K562 (cell line): ENCODE data around the gene GET3. TPM values are rescaled to one million over a fixed set of nuclear protein-coding genes. Genes with fewer than 3 reads are reported as not detected.
A peak's percentile ranks its signal among the peaks of the same experiment; 100 is the strongest.

Experiments
- ATAC-seq: fragments of 200-7000 bp; cut with Tn5 transposase; 3 replicates; pipeline ENCODE4 v1.9.1; 2020; ENCODE audit warnings: moderate library complexity
- BruUV-seq: library from RNA; stranded (reverse); fragments of 400-500 nt; replicated peaks from 2 replicates; lab custom pipeline; 2021; lab: Mats Ljungman, UMichigan
- CTCF ChIA-PET: fragments of 300-600 bp; formaldehyde crosslinking; extraction: SDS; loops from one replicate; lab custom pipeline; 2021; ENCODE audit warnings: low intra/inter-chr PET ratio; lab: Yijun Ruan, JAX
- POLR2A ChIA-PET: fragments of 300-600, 350-650 bp; sonication (Branson Sonifier 250); formaldehyde crosslinking; extraction: SDS; loops from one replicate; lab custom pipeline; 2021; ENCODE audit warnings: antibody characterized with exemption, inconsistent platforms; lab: Yijun Ruan, JAX
- DNase-seq, 4 experiments: peaks; one replicate each; pipeline versions ENCODE4 v3.0.0 to v3.0.0-alpha.2; 2011 to 2018; ENCODE audit warnings: low spot score in 3 of 4, mixed read lengths in 3 of 4; ENCODE audit errors: extremely low read depth in 1 of 4
- FAIRE-seq: peaks from 2 replicates; lab custom pipeline; 2011; peaks lifted over from hg19 to GRCh38; lab: Jason Lieb, UNC
- H2AFZ ChIP-seq: 2 replicates; pipeline ENCODE4 v1.6.0; 2011; ENCODE audit warnings: low read depth, low read length, control low read depth, inconsistent platforms
- H3K27ac ChIP-seq: fragments of 200-600 bp; 3 replicates; pipeline ENCODE4 v1.8.0; 2011; ENCODE audit warnings: low read depth, mild to moderate bottlenecking, control low read depth, inconsistent platforms, low read length, moderate library complexity, mixed read lengths; ENCODE audit errors: extremely low read depth
- H3K27me3 ChIP-seq, 2 experiments: fragments of 300-600 bp in 1 of 2; 2 replicates in 1 of 2; 3 replicates in 1 of 2; pipeline versions ENCODE4 v1.6.0 to v1.8.0; 2011; ENCODE audit warnings: inconsistent platforms in 2 of 2, low read length in 2 of 2, mild to moderate bottlenecking in 1 of 2, mixed read lengths in 1 of 2, moderate library complexity in 1 of 2; ENCODE audit not compliant: control insufficient read depth in 2 of 2, insufficient read depth in 2 of 2
- H3K36me3 ChIP-seq: fragments of 300-600 bp; 3 replicates; pipeline ENCODE4 v1.8.0; 2011; ENCODE audit warnings: mild to moderate bottlenecking, low read length, inconsistent platforms; ENCODE audit not compliant: control insufficient read depth, insufficient read depth
- H3K4me1 ChIP-seq, 2 experiments: fragments of 200-600 bp in 1 of 2; replicated peaks in 1 of 2; 2 replicates in 1 of 2; 3 replicates in 1 of 2; pipeline versions ENCODE4 v1.5.1 to v1.8.0; 2011; ENCODE audit warnings: inconsistent platforms in 2 of 2, low read length in 2 of 2, mild to moderate bottlenecking in 1 of 2, mixed read lengths in 1 of 2, moderate library complexity in 1 of 2; ENCODE audit not compliant: control insufficient read depth in 2 of 2, insufficient read depth in 2 of 2
- H3K4me2 ChIP-seq: 2 replicates; pipeline ENCODE4 v1.6.1; 2011; ENCODE audit warnings: low read length, control low read depth, inconsistent platforms, mixed read lengths; ENCODE audit not compliant: insufficient read depth
- H3K4me3 ChIP-seq: fragments of 200-600 bp; sonication (generic), shearing (Covaris generic); 2 replicates; pipeline ENCODE4 v1.5.1; 2016; ENCODE audit warnings: control low read depth, inconsistent platforms
- H3K79me2 ChIP-seq: fragments of 200-600 bp; 3 replicates; pipeline ENCODE4 v1.8.0; 2011; ENCODE audit warnings: low read length, inconsistent platforms; ENCODE audit not compliant: control insufficient read depth, insufficient read depth
- H3K9ac ChIP-seq, 2 experiments: 2 replicates each; pipeline versions ENCODE4 v1.6.0 to v1.6.1; 2011; ENCODE audit warnings: low read depth in 2 of 2, low read length in 2 of 2, control low read depth in 1 of 2, inconsistent platforms in 1 of 2, mild to moderate bottlenecking in 1 of 2, mixed read lengths in 1 of 2; ENCODE audit not compliant: insufficient read depth in 1 of 2
- H3K9me1 ChIP-seq: one replicate; pipeline ENCODE4 v1.6.0; 2011; ENCODE audit warnings: inconsistent platforms, mild to moderate bottlenecking, low read length, moderate library complexity; ENCODE audit not compliant: control insufficient read depth, insufficient read depth
- H3K9me3 ChIP-seq: replicated peaks from 2 replicates; pipeline ENCODE4 v1.5.1; 2011; ENCODE audit warnings: low read depth, low read length, inconsistent platforms; ENCODE audit not compliant: control insufficient read depth, insufficient read depth
- H4K20me1 ChIP-seq: replicated peaks from 2 replicates; pipeline ENCODE4 v1.6.1; 2011; ENCODE audit warnings: low read length, inconsistent platforms, mixed read lengths; ENCODE audit not compliant: control insufficient read depth, insufficient read depth
- CBFB ChIP-seq: sonication (generic); formaldehyde crosslinking; IDR thresholded peaks from 2 replicates; pipeline ENCODE4 v1.4.0; 2020; ENCODE audit warnings: mild to moderate bottlenecking, missing genetic modification reagents
- CCNT2 ChIP-seq: IDR thresholded peaks from 2 replicates; pipeline ENCODE4 v1.6.1; 2011; ENCODE audit warnings: borderline replicate concordance, low read depth, mild to moderate bottlenecking, moderate library complexity, mixed read lengths, low read length; ENCODE audit not compliant: insufficient read length; ENCODE audit errors: extremely low read depth
- ETS2 ChIP-seq: IDR thresholded peaks from 2 replicates; pipeline ENCODE4 v1.6.1; 2016; ENCODE audit warnings: borderline replicate concordance, missing genetic modification characterization, mild to moderate bottlenecking, moderate library complexity, missing compliant biosample characterization; ENCODE audit not compliant: poor library complexity, severe bottlenecking
- ETV6 ChIP-seq, 3 experiments: fragments of 150-350 bp in 1 of 3; sonication (generic) in 1 of 3; formaldehyde crosslinking in 1 of 3; IDR thresholded peaks; 2 replicates each; pipeline versions ENCODE4 v1.6.1 to v1.8.0; 2014 to 2022; ENCODE audit warnings: borderline replicate concordance in 2 of 3, low read depth in 2 of 3, antibody characterized with exemption in 1 of 3, low read length in 1 of 3, mild to moderate bottlenecking in 1 of 3, missing genetic modification reagents in 1 of 3
- NFE2 ChIP-seq: IDR thresholded peaks from 2 replicates; pipeline ENCODE4 v1.6.1; 2014; ENCODE audit warnings: antibody characterized with exemption, low read depth
- RFX7 ChIP-seq: fragments of 250-450 bp; sonication (Bioruptor Pico); IDR thresholded peaks from 2 replicates; pipeline ENCODE4 v1.5.1; 2021; ENCODE audit warnings: mild to moderate bottlenecking
- SNRNP70 ChIP-seq: fragments of 200-400 bp; formaldehyde crosslinking; optimal IDR thresholded peaks from 2 replicates; pipeline ENCODE3; 2017; ENCODE audit warnings: low read depth, low read length
- XRCC5 ChIP-seq: fragments of 200-400 bp; formaldehyde crosslinking; IDR thresholded peaks from 2 replicates; pipeline ENCODE4 v1.6.1; 2017; ENCODE audit warnings: low read depth, mild to moderate bottlenecking, low read length
- WGBS: fragments of 100-300 bp; shearing (Covaris generic); methylation state at CpG from one replicate; pipeline ENCODE4 v1.1.6; 2016; ENCODE audit warnings: low coverage, mixed read lengths; ENCODE audit not compliant: insufficient coverage; ENCODE audit errors: missing lambda C conversion rate; 5-methylcytosine and 5-hydroxymethylcytosine counted together
- in situ Hi-C: fragments of 300-500 bp; cut with MboI; formaldehyde crosslinking; loops from 4 replicates; pipeline ENCODE4 v1.15.0; 2018; ENCODE audit warnings: inconsistent platforms, mixed read lengths
- intact Hi-C: fragments of 100-400 bp; cut with micrococcal nuclease; formaldehyde crosslinking; loops from 2 replicates; pipeline ENCODE4 v1.14.2; 2022
- polyA plus RNA-seq, 8 experiments: library from polyadenylated mRNA; depleted of rRNA in 4 of 8; stranded (reverse) in 5 of 8; unstranded in 3 of 8; fragments of >200 nt; fragmentation: Nextera tagmentation in 2 of 8; fragmentation: Illumina TruSeq in 1 of 8; extraction: Ambion mirVana in 2 of 8; extraction: Trizol in 1 of 8; gene quantifications; 2 replicates each; pipeline versions ENCODE4 v1.2.1 to v1.2.3, GENCODE V29; 2011 to 2014; ENCODE audit warnings: inconsistent platforms in 1 of 8, missing spikeins in 1 of 8
- total RNA-seq, 7 experiments: library from RNA; depleted of rRNA in 6 of 7; stranded (reverse); fragments of >200 nt in 6 of 7; fragmentation: Illumina TruSeq in 2 of 7; extraction: Trizol in 2 of 7; gene quantifications; 2 replicates each; pipeline versions ENCODE4 v1.2.1 to v1.2.3, GENCODE V29; 2011 to 2021; ENCODE audit warnings: low replicate concordance in 1 of 7
- TF ChIP-seq, protein P1 (sequence below): fragments of 450-650 bp; formaldehyde crosslinking; IDR thresholded peaks from 2 replicates; pipeline ENCODE4 v1.4.0; 2020; ENCODE audit warnings: mild to moderate bottlenecking, moderate library complexity
- TF ChIP-seq, protein P2 (sequence below): fragments of 450-650 bp; IDR thresholded peaks from 2 replicates; pipeline ENCODE4 v1.6.1; 2017; ENCODE audit warnings: antibody characterized with exemption
- TF ChIP-seq, protein P3 (sequence below): fragments of 250-450 bp; sonication (Bioruptor Pico); IDR thresholded peaks from 2 replicates; pipeline ENCODE4 v1.5.1; 2021; ENCODE audit warnings: mild to moderate bottlenecking
- TF ChIP-seq, protein P4 (sequence below): fragments of 450-650 bp; formaldehyde crosslinking; IDR thresholded peaks from 2 replicates; pipeline ENCODE4 v1.4.0; 2020; ENCODE audit warnings: mild to moderate bottlenecking, mixed read lengths

The GET3 gene
- total and polyA plus RNA-seq, 9 of the 15 experiments (the other 6 are each of a cell fraction or from before 2014, with no cell fraction given), result 8.3 to 83.5 (median 51.8) TPM

DNA sequence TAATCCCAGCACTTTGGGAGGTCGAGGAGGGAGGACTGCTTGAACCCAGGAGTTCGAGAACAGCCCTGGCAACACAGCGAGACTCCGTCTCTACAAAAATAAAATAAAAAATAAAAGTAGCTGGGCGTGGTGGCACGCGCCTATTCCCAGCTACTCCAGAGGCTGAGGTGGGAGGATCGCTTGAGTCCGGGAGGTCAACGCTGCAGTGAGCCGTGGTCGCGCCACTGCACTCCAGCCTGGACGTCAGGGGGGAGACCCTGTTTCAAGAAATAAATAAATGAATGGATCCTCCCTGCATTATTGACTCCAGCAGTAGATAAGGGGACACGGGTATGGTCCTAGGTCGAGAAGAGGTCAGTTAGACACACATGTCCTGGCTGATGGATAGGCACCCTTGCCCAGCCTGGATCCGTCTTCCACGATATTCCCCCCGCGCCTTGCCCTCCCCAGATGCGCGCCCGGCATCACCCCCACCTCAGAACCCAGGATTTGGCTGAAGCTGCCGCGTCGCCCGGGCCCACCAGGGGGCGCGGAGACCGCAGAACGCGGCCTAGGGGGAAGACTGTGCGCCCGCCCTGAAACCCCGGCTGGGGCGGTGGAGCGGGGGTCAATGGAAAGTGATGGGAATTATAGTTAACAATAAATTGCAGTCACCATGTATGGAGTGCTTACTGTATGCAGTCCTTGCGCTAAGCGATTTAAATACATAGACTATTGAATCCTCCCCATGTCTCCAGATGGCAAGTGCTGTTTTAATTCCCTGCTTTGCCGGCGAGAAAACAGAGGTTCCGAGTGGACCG, 40.1 kb downstream of the GET3 start:
- peak overlapping the region; percentile 59 to 89; a peak in 3 of 4 replicates for H3K9ac ChIP-seq
- no peaks in the 10 kb centered on the region for H3K36me3 ChIP-seq
- peak overlapping the region; percentile 68 for H3K27ac ChIP-seq
- DNase-seq, result peak; percentile 72 to 89 (median 78)
- no peaks in the 10 kb centered on the region for H3K27me3 ChIP-seq
- 13% methylated on average over 41 of the region's 43 CpGs for WGBS
- peak overlapping the region; percentile 37 for H3K4me3 ChIP-seq
- H3K9me1 ChIP-seq, result no peaks in the 10 kb centered on the region
- H4K20me1 ChIP-seq, result no peaks in the 10 kb centered on the region
- H2AFZ ChIP-seq, result peak overlapping the region; percentile 83
- peak; percentile 76 for ATAC-seq
- in situ Hi-C loops (no loop called here), intact Hi-C loops (loop anchor here (1.0 to 5.0 kb wide), 2 partner anchors 19 to 65 kb away; no protein-coding TSS in a partner anchor)
- FAIRE-seq, result peak; percentile 37
- H3K9me3 ChIP-seq, result no peaks in the 10 kb centered on the region
- peaks cover 23 to 56% of the 10 kb centered on the region in 2 experiments; a peak in 4 of 5 replicates for H3K4me1 ChIP-seq
- CTCF ChIA-PET, result interaction anchor here (1.1 to 4.1 kb wide), 3 partner anchors 17 to 70 kb away, joined by 3 to 30 read pairs (median 3); no protein-coding TSS in a partner anchor
- POLR2A ChIA-PET, result interaction anchor here (0.5 to 4.1 kb wide), 11 partner anchors 11 to 353 kb away, joined by 3 to 44 read pairs (median 3); partner anchors contain the start of genes GET3, JUNB, PRDX2 and THSD8
- no TSS peak for BruUV-seq
- peaks cover 6% of the 10 kb centered on the region; the same call in 1 of the 3 replicates for H3K79me2 ChIP-seq
- peak overlapping the region; percentile 85 for H3K4me2 ChIP-seq
- TF ChIP-seq NFE2 (no peak), XRCC5 (peak; percentile 90), CCNT2 (peak; percentile 41), ETV6 (IDR thresholded peaks at IDR 0.05; ENCODE audit: borderline replicate concordance in 1 of 2, low read depth in 2 of 2, low read length in 1 of 2) (no peak), ETV6 (CRISPR knock-in tag; IDR thresholded peaks at IDR 0.05; ENCODE audit: borderline replicate concordance) (no peak), SNRNP70 (no peak), ETS2 (tag) (no peak), CBFB (CRISPR knock-in tag) (peak; percentile 97), RFX7 (CRISPR knock-in tag) (no peak)
- TF ChIP-seq, protein P1, sequence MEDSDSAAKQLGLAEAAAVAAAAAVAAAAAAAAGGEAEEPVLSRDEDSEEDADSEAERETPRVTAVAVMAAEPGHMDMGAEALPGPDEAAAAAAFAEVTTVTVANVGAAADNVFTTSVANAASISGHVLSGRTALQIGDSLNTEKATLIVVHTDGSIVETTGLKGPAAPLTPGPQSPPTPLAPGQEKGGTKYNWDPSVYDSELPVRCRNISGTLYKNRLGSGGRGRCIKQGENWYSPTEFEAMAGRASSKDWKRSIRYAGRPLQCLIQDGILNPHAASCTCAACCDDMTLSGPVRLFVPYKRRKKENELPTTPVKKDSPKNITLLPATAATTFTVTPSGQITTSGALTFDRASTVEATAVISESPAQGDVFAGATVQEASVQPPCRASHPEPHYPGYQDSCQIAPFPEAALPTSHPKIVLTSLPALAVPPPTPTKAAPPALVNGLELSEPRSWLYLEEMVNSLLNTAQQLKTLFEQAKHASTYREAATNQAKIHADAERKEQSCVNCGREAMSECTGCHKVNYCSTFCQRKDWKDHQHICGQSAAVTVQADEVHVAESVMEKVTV (CRISPR knock-in tag), result peak; percentile 88
- TF ChIP-seq, protein P2, sequence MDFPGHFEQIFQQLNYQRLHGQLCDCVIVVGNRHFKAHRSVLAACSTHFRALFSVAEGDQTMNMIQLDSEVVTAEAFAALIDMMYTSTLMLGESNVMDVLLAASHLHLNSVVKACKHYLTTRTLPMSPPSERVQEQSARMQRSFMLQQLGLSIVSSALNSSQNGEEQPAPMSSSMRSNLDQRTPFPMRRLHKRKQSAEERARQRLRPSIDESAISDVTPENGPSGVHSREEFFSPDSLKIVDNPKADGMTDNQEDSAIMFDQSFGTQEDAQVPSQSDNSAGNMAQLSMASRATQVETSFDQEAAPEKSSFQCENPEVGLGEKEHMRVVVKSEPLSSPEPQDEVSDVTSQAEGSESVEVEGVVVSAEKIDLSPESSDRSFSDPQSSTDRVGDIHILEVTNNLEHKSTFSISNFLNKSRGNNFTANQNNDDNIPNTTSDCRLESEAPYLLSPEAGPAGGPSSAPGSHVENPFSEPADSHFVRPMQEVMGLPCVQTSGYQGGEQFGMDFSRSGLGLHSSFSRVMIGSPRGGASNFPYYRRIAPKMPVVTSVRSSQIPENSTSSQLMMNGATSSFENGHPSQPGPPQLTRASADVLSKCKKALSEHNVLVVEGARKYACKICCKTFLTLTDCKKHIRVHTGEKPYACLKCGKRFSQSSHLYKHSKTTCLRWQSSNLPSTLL, result no peak
- TF ChIP-seq, protein P3, sequence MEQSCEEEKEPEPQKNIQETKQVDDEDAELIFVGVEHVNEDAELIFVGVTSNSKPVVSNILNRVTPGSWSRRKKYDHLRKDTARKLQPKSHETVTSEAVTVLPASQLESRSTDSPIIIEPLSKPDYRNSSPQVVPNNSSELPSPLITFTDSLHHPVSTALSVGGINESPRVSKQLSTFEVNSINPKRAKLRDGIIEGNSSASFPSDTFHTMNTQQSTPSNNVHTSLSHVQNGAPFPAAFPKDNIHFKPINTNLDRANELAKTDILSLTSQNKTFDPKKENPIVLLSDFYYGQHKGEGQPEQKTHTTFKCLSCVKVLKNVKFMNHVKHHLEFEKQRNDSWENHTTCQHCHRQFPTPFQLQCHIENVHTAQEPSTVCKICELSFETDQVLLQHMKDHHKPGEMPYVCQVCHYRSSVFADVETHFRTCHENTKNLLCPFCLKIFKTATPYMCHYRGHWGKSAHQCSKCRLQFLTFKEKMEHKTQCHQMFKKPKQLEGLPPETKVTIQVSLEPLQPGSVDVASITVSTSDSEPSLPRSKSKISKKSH, result no peak
- TF ChIP-seq, protein P4, sequence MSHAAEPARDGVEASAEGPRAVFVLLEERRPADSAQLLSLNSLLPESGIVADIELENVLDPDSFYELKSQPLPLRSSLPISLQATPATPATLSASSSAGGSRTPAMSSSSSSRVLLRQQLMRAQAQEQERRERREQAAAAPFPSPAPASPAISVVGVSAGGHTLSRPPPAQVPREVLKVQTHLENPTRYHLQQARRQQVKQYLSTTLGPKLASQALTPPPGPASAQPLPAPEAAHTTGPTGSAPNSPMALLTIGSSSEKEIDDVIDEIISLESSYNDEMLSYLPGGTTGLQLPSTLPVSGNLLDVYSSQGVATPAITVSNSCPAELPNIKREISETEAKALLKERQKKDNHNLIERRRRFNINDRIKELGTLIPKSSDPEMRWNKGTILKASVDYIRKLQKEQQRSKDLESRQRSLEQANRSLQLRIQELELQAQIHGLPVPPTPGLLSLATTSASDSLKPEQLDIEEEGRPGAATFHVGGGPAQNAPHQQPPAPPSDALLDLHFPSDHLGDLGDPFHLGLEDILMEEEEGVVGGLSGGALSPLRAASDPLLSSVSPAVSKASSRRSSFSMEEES (CRISPR knock-in tag), result no peak
